ENCODE results near the gene RAF1. TPM values are rescaled to one million over a fixed set of nuclear protein-coding genes. Genes with fewer than 3 reads are reported as not detected.
A peak's percentile ranks its signal among the peaks of the same experiment; 100 is the strongest.

Gene RAF1
- total RNA-seq, 2 experiments from 2014 or later, result 95.8 to 97.6 TPM

DNA sequence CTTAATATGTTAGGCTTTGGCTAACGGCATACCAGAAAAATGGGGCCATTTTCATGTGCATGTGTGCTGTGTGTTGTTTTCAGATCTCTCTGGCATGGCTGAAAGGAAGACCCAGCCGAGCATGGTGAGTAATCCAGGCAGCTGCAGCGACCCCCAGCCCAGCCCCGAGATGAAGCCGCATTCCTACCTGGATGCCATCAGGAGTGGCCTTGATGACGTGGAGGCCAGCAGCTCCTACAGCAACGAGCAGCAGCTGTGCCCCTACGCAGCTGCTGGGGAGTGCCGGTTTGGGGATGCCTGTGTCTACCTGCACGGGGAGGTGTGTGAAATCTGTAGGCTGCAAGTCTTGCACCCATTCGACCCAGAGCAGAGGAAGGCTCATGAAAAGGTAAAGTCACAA, 91.9 kb downstream of the RAF1 start:
- H3K9me3 Mint-ChIP-seq, result no peaks in the 10 kb centered on the region
- peaks cover 2% of the 10 kb centered on the region for H3K4me1 Mint-ChIP-seq
- POLR2A ChIA-PET, result no interaction called here
- ATAC-seq (ENCODE audit: low read depth), result no peak
- no peak overlapping the region for H3K4me3 Mint-ChIP-seq
- no peak overlapping the region for H3K27ac Mint-ChIP-seq
- no peaks in the 10 kb centered on the region for H3K27me3 Mint-ChIP-seq
- DNase-seq, result no peak
- H3K36me3 Mint-ChIP-seq, result peaks cover 41% of the 10 kb centered on the region

- Mint-ChIP-seq H3K27me3 (no peaks in the 10 kb centered on the region), H3K4me3 (no peak overlapping the region), H3K36me3 (peaks cover 45% of the 10 kb centered on the region), H3K27ac (no peak overlapping the region), H3K9me3 (peaks cover 7% of the 10 kb centered on the region), H3K4me1 (peaks cover 10% of the 10 kb centered on the region)
- no peak for ATAC-seq (ENCODE audit: low read depth)
- POLR2A ChIA-PET, result no interaction called here
- no peak for DNase-seq
These were observed 94.1 kb downstream of the RAF1 start for GRCh38 chr3:12569836-12570235.

DNA sequence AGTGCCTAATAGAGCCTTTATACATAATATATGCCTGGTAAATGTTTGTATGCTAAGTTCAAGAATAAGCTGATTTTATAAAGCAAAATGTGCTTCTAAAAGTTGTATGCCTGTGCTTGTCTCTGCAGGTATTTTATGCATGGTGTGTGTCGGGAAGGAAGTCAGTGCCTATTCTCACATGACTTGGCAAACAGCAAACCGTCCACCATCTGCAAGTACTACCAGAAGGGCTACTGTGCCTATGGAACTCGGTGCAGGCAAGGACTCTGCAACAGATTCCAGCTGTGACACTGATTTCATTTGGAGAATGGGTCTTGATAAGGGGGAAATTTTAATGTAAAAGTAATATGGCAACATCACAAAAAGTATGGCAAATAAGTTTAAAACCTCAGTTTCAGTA, 95.2 kb downstream of the RAF1 start:
- POLR2A ChIA-PET, result no interaction called here

GRCh38 chr3:12566976-12567375, 96.9 kb downstream of the RAF1 start:
- peaks cover 13% of the 10 kb centered on the region for H3K4me1 Mint-ChIP-seq
- H3K4me3 Mint-ChIP-seq, result no peak overlapping the region
- ATAC-seq (ENCODE audit: low read depth), result no peak

More for the DNA sequence above, 95.2 kb downstream of the RAF1 start:
- Mint-ChIP-seq H3K9me3 (peaks cover 7% of the 10 kb centered on the region), H3K27me3 (no peaks in the 10 kb centered on the region), H3K27ac (no peak overlapping the region), H3K4me1 (peaks cover 12% of the 10 kb centered on the region), H3K4me3 (no peak overlapping the region), H3K36me3 (peaks cover 49% of the 10 kb centered on the region)
- ATAC-seq (ENCODE audit: low read depth), result no peak
- DNase-seq, result no peak

DNA sequence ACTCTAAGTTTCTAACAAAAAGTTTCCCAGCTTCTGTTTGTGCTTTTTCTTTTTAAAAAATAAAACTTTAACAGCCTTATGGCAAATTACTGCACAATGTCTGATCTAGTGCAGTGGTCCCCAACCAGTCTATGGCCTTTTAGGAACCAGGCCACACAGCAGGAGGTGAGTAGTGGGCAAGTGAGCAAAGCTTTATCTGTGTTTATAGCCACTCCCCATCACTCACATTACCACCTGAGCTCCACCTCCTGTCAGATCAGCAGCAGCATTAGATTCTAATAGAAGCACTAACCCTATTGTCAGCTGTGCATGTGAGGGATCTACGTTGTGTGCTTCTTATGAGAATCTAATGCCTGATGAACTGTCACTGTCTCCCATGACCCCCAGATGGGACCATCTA, 101.5 kb downstream of the RAF1 start:
- ATAC-seq (ENCODE audit: low read depth) (no peak), DNase-seq (no peak)
- H3K9me3 Mint-ChIP-seq, result peaks cover 7% of the 10 kb centered on the region
- no peaks in the 10 kb centered on the region for H3K27me3 Mint-ChIP-seq
- H3K4me3 Mint-ChIP-seq, result no peak overlapping the region
- POLR2A ChIA-PET, result no interaction called here
- H3K27ac Mint-ChIP-seq, result no peak overlapping the region
- peaks cover 24% of the 10 kb centered on the region for H3K36me3 Mint-ChIP-seq
- H3K4me1 Mint-ChIP-seq, result peaks cover 32% of the 10 kb centered on the region

More at GRCh38 chr3:12566976-12567375, 96.9 kb downstream of the RAF1 start:
- H3K27ac Mint-ChIP-seq, result no peak overlapping the region
- no peak for DNase-seq
- H3K9me3 Mint-ChIP-seq, result peaks cover 7% of the 10 kb centered on the region
- H3K36me3 Mint-ChIP-seq, result peaks cover 41% of the 10 kb centered on the region
- no peaks in the 10 kb centered on the region for H3K27me3 Mint-ChIP-seq
- POLR2A ChIA-PET, result no interaction called here

GRCh38 chr3:12561397-12561796, 102.5 kb downstream of the RAF1 start:
- Mint-ChIP-seq H3K36me3 (peaks cover 18% of the 10 kb centered on the region), H3K9me3 (peaks cover 7% of the 10 kb centered on the region), H3K27me3 (no peaks in the 10 kb centered on the region), H3K4me3 (no peak overlapping the region), H3K4me1 (peaks cover 32% of the 10 kb centered on the region), H3K27ac (no peak overlapping the region)
- ATAC-seq (ENCODE audit: low read depth) (no peak), DNase-seq (no peak)
- POLR2A ChIA-PET, result no interaction called here

DNA sequence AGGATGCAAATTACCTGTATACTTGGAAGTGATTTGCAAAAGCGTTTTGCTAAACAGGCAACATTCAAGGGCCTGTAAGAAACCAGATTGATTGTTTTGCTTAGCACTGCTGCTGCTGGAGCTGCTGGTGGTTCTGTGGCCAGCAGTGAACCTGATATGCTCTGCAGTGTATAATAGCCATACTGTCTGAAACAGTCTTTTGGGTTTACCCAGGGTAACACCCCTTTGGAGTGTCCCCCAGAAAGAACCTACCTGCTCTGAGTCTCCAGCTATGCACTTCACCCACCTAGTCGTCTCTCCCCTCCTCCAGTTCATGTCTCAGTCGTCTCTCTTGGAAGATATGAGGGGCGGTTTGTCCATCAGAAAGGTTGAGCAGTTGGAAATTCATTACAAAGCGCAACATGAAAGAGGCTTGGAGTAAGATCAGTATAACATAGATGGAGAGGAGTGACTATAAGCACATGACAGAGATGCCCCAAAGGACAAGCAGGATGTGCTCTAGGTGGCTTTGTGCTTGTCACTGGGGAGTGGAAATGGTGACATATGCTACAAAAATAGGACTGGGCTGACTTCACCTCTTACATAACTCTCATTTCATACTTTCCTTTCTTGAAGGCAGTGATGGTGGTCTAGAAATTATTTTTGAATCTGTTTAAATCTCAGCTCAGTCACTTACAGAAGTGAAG, 103.3 kb downstream of the RAF1 start:
- Mint-ChIP-seq H3K36me3 (peaks cover 13% of the 10 kb centered on the region), H3K4me3 (no peak overlapping the region), H3K9me3 (peaks cover 3% of the 10 kb centered on the region), H3K27me3 (peaks cover 3% of the 10 kb centered on the region), H3K4me1 (peaks cover 33% of the 10 kb centered on the region), H3K27ac (no peak overlapping the region)
- no peak for ATAC-seq (ENCODE audit: low read depth)
- POLR2A ChIA-PET, result no interaction called here
- no peak for DNase-seq

DNA sequence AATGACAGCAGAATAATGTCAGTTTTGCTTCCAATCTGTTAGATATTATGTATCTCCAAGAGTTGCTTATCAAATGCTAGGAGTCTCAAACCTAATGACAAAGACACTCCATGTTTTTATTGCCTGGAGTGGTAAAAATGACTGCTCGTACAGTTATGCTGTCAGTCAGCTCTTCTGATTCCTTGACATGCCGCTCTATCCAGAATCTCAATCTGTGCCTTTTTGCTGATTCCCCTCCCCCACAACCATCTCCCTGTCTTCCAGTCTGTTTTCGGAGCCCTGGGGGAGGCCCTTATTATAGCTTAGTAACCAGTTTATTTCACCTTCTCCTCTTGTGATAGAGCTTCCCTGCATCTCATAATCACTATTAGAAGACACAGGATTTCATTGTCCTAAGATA, 104.4 kb downstream of the RAF1 start:
- Mint-ChIP-seq H3K4me3 (no peak overlapping the region), H3K4me1 (peaks cover 32% of the 10 kb centered on the region), H3K36me3 (peaks cover 6% of the 10 kb centered on the region), H3K27ac (no peak overlapping the region), H3K9me3 (no peaks in the 10 kb centered on the region), H3K27me3 (peaks cover 14% of the 10 kb centered on the region)
- POLR2A ChIA-PET, result no interaction called here
- no peak for DNase-seq
- ATAC-seq (ENCODE audit: low read depth), result no peak

- Mint-ChIP-seq H3K4me1 (peaks cover 34% of the 10 kb centered on the region), H3K27me3 (peaks cover 19% of the 10 kb centered on the region), H3K27ac (no peak overlapping the region), H3K36me3 (peaks cover 2% of the 10 kb centered on the region), H3K4me3 (peak overlapping the region; percentile 93), H3K9me3 (no peaks in the 10 kb centered on the region)
- no peak for ATAC-seq (ENCODE audit: low read depth)
- POLR2A ChIA-PET, result interaction anchor here (0.5 to 0.9 kb wide), 2 partner anchors 104 to 409 kb away, joined by 3 read pairs; no protein-coding TSS in a partner anchor
- no peak for DNase-seq
These were observed 105.2 kb downstream of the RAF1 start for GRCh38 chr3:12558706-12559105.

DNA sequence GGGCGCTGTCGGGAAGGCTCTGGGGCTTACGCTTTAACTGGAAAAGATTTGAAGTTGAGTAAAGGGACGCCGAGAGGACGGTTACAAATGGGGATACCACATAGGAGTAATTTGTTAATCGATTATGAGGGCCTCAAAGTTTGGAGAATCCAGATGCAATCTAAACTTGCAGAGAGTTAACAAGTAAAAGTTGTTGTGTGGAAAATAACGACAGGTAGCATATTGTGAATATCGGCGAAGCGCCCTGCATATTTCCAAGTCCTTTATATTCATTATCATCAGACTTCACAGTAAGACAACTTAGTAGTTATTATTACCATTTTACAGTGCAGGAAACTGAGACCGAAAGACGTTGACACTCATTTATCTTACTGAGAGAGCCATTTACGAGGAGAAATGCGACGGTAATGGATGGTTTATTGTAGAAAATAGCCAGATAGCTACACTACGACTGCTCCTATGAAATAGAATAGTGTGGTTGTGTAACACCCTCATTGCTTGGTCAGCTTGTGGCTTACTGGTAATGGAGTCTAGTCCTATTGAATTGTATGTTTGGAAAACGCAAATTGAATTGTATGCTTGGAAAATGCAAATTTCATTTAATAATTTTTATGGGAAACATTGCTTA, 106.3 kb downstream of the RAF1 start:
- Mint-ChIP-seq H3K4me3 (peak overlapping the region; percentile 93), H3K27me3 (peaks cover 28% of the 10 kb centered on the region), H3K36me3 (peaks cover 1% of the 10 kb centered on the region), H3K4me1 (peaks cover 33% of the 10 kb centered on the region), H3K27ac (peak overlapping the region; percentile 91), H3K9me3 (no peaks in the 10 kb centered on the region)
- POLR2A ChIA-PET, result interaction anchor here (0.6 to 2.9 kb wide), 2 partner anchors 106 to 1217 kb away, joined by 3 to 9 read pairs; partner anchors contain the start of gene RAF1
- DNase-seq, result no peak
- no peak for ATAC-seq (ENCODE audit: low read depth)

DNA sequence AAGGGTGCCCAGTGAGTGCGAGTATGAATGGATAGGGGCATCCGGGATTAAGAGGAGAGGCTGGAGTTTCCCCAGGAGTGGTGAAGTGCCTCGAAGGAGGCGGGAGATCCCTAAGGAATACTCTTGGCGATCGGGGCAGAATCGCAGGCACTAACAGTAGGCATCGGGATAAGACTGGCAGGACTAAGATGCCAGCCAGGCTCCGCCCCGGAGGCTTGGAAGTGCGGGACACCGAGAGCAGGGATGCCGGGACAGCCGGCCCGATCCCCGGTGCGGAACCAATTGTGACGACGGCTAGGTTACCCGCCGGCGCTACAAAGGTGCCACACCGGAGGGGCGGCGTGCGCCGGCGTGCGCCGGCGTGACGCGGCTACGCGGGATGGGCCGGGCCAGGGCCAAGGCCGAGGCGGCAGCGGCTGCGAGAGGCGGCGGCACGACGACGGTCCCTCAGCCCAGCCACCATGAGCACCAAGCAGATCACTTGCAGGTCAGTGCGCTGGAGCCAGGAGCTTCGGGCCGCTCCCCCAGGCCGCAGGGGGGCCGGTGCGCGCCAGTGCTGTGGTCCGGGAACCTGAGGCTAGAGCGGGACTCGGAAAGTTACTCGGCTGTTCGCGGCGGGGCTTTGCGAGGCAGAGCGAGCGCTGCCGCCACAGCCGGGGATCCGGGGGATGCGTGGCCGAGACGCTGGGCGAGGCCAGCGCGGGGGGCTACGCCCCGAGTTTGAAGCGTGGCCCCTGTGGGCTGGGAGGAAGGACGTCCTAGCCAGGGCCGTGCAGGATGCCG, 107.0 kb downstream of the RAF1 start, which contains the start of gene MKRN2:
Gene MKRN2 (plus strand): TSS at position 398 of the 783 bp plus-strand sequence. CDS start 64 bp downstream, at position 462.
- peaks cover 32% of the 10 kb centered on the region for H3K4me1 Mint-ChIP-seq
- peak within 1 kb of the TSS; percentile 93 for H3K4me3 Mint-ChIP-seq
- peaks cover 1% of the 10 kb centered on the region for H3K36me3 Mint-ChIP-seq
- POLR2A ChIA-PET, result interaction anchor here (0.6 to 2.9 kb wide), 3 partner anchors 73 to 1216 kb away, joined by 3 to 9 read pairs (median 4); partner anchors contain the start of genes RAF1 and TSEN2
- ATAC-seq (ENCODE audit: low read depth) (peak; percentile 96), DNase-seq (peak; percentile 90)
- peak within 1 kb of the TSS; percentile 91 for H3K27ac Mint-ChIP-seq
- H3K27me3 Mint-ChIP-seq, result peaks cover 28% of the 10 kb centered on the region
- H3K9me3 Mint-ChIP-seq, result no peaks in the 10 kb centered on the region

DNA sequence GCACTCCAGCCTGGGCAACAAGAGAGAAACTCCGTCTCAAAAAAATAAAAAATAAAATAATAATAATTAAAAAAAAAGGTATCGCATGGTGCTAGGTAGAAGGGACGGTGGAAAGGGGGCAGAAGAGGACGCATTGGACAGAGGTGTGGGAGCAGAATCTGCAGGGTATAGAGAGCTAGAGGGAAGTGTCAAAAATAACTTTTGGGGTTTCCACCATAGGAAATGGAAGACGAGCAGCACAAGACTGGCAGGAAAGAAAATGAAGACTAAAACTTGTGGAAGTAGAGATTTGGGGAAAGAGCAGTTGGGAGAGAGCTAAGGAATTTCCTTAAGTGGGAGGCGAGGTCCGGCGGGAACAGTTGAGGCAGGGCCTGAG, 107.6 kb downstream of the RAF1 start:
- no peak for DNase-seq
- peaks cover 34% of the 10 kb centered on the region for H3K27me3 Mint-ChIP-seq
- POLR2A ChIA-PET, result interaction anchor here (1.3 to 2.9 kb wide), 2 partner anchors 73 to 107 kb away, joined by 4 to 9 read pairs; partner anchors contain the start of genes RAF1 and TSEN2
- peaks cover 1% of the 10 kb centered on the region for H3K36me3 Mint-ChIP-seq
- ATAC-seq (ENCODE audit: low read depth), result no peak
- H3K4me3 Mint-ChIP-seq, result peak overlapping the region; percentile 93
- H3K9me3 Mint-ChIP-seq, result no peaks in the 10 kb centered on the region
- H3K4me1 Mint-ChIP-seq, result peaks cover 32% of the 10 kb centered on the region
- peak overlapping the region; percentile 87 for H3K27ac Mint-ChIP-seq

GRCh38 chr3:12553921-12554391, 110.0 kb downstream of the RAF1 start:
- peaks cover 22% of the 10 kb centered on the region for H3K4me1 Mint-ChIP-seq
- H3K4me3 Mint-ChIP-seq, result peak overlapping the region; percentile 84
- POLR2A ChIA-PET, result interaction anchor here (1.2 kb wide), 1 partner anchor 109 kb away, joined by 3 read pairs; no protein-coding TSS in a partner anchor
- H3K9me3 Mint-ChIP-seq, result no peaks in the 10 kb centered on the region
- H3K36me3 Mint-ChIP-seq, result no peaks in the 10 kb centered on the region
- no peak overlapping the region for H3K27ac Mint-ChIP-seq
- ATAC-seq (ENCODE audit: low read depth), result no peak
- peak; percentile 47 for DNase-seq
- H3K27me3 Mint-ChIP-seq, result peaks cover 48% of the 10 kb centered on the region

All from activated naive CD8-positive, alpha-beta T cell treated with anti-CD3 and anti-CD28 coated beads, Interleukin-2, amount 10 ng/mL, durations not matched to agents 7 days and 5 days (primary cell).